RWPE2 (cell line): Measurements from ENCODE around the gene MBNL2.

Experiments
- ATAC-seq: fragments of 200-7000 bp; cut with Tn5 transposase; 3 replicates; pipeline ENCODE4 v1.9.1; 2021; ENCODE audit warnings: low read depth
- DNase-seq: peaks from one replicate; pipeline ENCODE4 v3.0.0-alpha.2; 2020; ENCODE audit warnings: low spot score
- H3K27ac ChIP-seq: fragments of 450-650 bp; 2 replicates; pipeline ENCODE4 v1.5.1; 2017; ENCODE audit warnings: mild to moderate bottlenecking; ENCODE audit not compliant: poor library complexity, severe bottlenecking
- H3K27me3 ChIP-seq: fragments of 250-450 bp; sonication (Bioruptor Pico); 2 replicates; pipeline ENCODE4 v1.5.1; 2021; ENCODE audit warnings: mild to moderate bottlenecking, moderate library complexity; ENCODE audit not compliant: insufficient read depth, poor library complexity, severe bottlenecking
- H3K36me3 ChIP-seq: fragments of 250-450 bp; sonication (Bioruptor Pico); 2 replicates; pipeline ENCODE4 v1.5.1; 2020; ENCODE audit warnings: low read depth, mild to moderate bottlenecking, moderate library complexity
- H3K4me1 ChIP-seq: fragments of 250-450 bp; sonication (Bioruptor Pico); 2 replicates; pipeline ENCODE4 v1.5.1; 2021; ENCODE audit warnings: mild to moderate bottlenecking, moderate library complexity; ENCODE audit not compliant: insufficient read depth, poor library complexity, severe bottlenecking
- H3K4me3 ChIP-seq: fragments of 250-450 bp; sonication (Bioruptor Pico); 2 replicates; pipeline ENCODE4 v1.5.1; 2021; ENCODE audit warnings: mild to moderate bottlenecking, moderate library complexity; ENCODE audit not compliant: severe bottlenecking
- H3K9me3 ChIP-seq: fragments of 250-450 bp; sonication (Bioruptor Pico); 2 replicates; pipeline ENCODE4 v1.5.1; 2021; ENCODE audit warnings: mild to moderate bottlenecking, moderate library complexity; ENCODE audit not compliant: severe bottlenecking
- TF ChIP-seq, protein P1 (sequence below): fragments of 450-650 bp; IDR thresholded peaks from one replicate; pipeline ENCODE4 v1.5.1; 2017; ENCODE audit warnings: mild to moderate bottlenecking, moderate library complexity; ENCODE audit not compliant: poor library complexity, severe bottlenecking

MBNL2 gene

DNA sequence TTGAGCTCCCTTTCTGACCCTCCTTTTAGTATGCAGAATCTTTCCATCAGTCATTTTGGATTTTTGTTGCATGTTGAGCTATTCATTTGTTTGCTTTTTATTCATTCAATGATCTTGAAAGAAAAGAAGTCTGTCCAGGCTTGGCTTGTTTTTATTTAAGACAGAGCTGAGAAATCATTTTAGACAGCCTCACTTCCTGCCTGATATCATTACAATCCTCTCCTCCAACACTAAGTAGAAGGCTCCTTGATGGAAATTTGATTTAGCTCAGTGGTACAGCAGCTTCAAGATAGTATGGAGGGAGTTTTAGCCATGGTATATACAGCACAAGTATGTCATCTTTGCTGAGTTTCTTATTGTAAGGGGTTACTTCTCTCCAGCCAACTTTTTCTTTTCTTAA, 28.4 kb downstream of the MBNL2 start:
- no peak for DNase-seq
- peaks cover 45% of the 10 kb centered on the region for H3K4me1 ChIP-seq
- H3K27ac ChIP-seq = peak overlapping the region; percentile 9
- H3K27me3 ChIP-seq = no peaks in the 10 kb centered on the region
- no peak; the same call in 2 of the 3 replicates for ATAC-seq
- H3K4me3 ChIP-seq = no peak overlapping the region
- peaks cover 5% of the 10 kb centered on the region; the same call in 1 of the 2 replicates for H3K36me3 ChIP-seq
- H3K9me3 ChIP-seq = no peaks in the 10 kb centered on the region
- TF ChIP-seq, protein P1, sequence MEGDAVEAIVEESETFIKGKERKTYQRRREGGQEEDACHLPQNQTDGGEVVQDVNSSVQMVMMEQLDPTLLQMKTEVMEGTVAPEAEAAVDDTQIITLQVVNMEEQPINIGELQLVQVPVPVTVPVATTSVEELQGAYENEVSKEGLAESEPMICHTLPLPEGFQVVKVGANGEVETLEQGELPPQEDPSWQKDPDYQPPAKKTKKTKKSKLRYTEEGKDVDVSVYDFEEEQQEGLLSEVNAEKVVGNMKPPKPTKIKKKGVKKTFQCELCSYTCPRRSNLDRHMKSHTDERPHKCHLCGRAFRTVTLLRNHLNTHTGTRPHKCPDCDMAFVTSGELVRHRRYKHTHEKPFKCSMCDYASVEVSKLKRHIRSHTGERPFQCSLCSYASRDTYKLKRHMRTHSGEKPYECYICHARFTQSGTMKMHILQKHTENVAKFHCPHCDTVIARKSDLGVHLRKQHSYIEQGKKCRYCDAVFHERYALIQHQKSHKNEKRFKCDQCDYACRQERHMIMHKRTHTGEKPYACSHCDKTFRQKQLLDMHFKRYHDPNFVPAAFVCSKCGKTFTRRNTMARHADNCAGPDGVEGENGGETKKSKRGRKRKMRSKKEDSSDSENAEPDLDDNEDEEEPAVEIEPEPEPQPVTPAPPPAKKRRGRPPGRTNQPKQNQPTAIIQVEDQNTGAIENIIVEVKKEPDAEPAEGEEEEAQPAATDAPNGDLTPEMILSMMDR = no peak

DNA sequence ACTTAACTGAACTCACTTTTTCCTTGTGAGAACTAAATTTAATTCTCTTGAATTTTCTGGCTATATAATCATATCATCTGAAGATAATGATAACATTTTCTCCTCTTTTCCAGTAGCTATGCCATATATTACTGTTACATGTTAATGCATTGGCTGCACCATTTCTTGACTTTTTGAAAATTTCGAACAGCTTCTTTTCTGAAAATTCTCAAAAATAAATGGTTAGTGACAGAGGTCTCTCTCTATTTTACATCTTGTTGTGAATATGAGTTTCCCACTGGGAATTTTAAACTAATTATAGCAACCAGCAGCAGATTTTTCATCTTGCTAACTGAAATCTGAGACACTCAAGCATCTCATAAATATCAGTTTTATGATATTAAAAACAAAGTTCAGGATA, 30.6 kb downstream of the MBNL2 start:
- Histone ChIP-seq H3K4me3 (no peak overlapping the region), H3K27me3 (no peaks in the 10 kb centered on the region), H3K9me3 (no peaks in the 10 kb centered on the region), H3K36me3 (no peaks in the 10 kb centered on the region), H3K4me1 (peaks cover 67% of the 10 kb centered on the region), H3K27ac (no peak overlapping the region)
- TF ChIP-seq, protein P1 = no peak
- no peak for ATAC-seq
- DNase-seq = no peak

DNA sequence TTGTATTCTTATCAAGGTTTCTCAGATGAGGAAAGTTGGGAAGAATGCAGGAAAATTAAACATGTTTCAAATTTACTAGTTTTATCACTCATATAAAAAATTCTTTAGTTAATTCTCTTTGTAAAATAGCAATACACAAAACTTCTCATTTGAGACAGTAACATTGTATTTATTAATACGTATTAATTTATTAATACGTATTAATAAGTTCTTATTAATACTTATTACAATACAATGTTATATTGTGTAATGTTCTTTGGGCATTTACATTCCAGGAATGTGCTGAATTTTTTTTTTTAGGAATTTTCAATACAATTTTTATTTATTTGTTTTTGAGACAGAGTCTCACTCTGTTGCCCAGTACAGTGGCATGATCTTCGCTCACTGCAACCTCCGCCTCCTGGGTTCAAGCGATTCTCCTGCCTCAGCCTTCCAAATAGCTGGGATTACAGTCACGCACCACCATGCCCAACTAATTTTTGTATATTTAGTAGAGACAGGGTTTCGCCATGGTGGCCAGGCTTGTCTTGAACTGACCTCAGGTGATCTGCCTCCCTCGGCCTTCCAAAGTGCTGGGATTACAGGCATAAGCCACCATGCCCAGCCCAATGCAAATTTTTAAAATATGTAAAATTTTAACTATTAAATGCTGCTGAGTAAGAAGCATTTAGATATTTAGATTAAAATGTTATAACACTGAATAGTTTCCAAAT, 31.6 kb downstream of the MBNL2 start:
- H3K36me3 ChIP-seq = no peaks in the 10 kb centered on the region
- DNase-seq (no peak), ATAC-seq (no peak)
- H3K27me3 ChIP-seq = no peaks in the 10 kb centered on the region
- H3K4me3 ChIP-seq = no peak overlapping the region
- H3K4me1 ChIP-seq = peaks cover 75% of the 10 kb centered on the region
- H3K9me3 ChIP-seq = no peaks in the 10 kb centered on the region
- peak overlapping the region; percentile 81 for H3K27ac ChIP-seq
- TF ChIP-seq, protein P1 = no peak

DNA sequence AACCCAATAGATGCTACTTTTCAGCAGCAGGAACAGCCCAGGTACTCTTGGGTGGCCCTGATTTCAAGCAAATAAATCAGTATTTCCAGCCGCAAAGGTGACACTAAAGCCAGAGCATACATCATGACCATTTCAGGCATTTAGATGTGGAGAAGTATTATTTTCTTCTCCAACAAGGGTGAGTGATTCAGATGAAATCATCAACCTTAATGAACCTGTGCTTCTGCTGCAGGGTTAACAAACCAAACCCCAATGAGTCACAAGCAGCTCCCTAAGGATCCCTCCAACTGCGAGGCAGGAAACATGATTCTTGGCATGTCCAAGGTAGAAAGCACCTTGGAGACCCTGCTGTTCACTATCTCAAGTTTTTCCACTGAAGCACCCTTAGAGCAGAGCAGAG, 32.7 kb downstream of the MBNL2 start:
- Histone ChIP-seq H3K4me1 (peaks cover 75% of the 10 kb centered on the region), H3K4me3 (no peak overlapping the region), H3K27ac (peak overlapping the region; percentile 81)

More for the DNA sequence above, 32.7 kb downstream of the MBNL2 start:
- TF ChIP-seq, protein P1 = no peak
- ATAC-seq = peak; percentile 81
- DNase-seq = no peak
- Histone ChIP-seq H3K27me3 (no peaks in the 10 kb centered on the region), H3K36me3 (0 out of 2 replicates have a peak, but pooled peaks cover 5% of the 10 kb centered on the region), H3K9me3 (no peaks in the 10 kb centered on the region)
